ENCODE measurements around the gene GPS2.

The GPS2 gene

DNA sequence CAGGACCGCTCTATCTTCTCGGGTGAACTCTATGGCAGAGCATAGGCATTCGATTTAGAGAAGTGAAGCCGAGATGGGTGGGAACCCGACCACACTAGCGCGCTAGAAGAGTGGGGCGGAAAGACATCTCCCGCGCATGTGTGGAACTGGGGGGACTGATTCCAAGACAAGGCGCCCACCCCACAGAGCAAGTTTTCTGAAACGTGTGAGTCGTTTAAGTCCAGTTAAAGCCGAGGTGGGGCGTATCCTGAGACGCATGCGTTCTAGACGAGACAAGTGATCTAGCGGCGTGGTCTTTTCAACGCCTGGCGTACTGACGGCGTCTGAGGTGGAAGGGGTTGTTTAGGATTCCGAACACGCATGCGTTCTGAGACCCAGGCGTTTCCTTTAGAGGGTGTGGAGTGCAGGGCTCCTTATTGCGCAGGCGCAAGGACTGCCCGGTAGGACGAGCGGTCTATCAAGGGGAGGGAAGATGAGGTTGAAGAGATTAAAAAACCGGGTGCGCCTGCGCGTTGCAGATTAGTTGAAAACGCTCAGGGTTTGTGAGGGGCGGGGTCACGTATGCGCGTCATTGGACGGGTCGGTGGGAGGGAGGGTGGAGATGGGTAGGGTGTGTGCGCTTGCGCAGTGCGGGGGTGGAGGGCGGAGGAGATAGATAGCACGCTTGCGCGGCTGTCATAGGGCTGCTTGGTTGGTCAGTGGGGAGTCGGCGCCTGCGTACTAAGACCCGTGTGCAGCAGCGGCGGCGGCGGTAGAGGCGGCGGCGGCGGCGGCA lies 8.1 kb downstream of the GPS2 start, which contains the start of gene EIF5A (continued):
- TF ChIP-seq, protein P1, sequence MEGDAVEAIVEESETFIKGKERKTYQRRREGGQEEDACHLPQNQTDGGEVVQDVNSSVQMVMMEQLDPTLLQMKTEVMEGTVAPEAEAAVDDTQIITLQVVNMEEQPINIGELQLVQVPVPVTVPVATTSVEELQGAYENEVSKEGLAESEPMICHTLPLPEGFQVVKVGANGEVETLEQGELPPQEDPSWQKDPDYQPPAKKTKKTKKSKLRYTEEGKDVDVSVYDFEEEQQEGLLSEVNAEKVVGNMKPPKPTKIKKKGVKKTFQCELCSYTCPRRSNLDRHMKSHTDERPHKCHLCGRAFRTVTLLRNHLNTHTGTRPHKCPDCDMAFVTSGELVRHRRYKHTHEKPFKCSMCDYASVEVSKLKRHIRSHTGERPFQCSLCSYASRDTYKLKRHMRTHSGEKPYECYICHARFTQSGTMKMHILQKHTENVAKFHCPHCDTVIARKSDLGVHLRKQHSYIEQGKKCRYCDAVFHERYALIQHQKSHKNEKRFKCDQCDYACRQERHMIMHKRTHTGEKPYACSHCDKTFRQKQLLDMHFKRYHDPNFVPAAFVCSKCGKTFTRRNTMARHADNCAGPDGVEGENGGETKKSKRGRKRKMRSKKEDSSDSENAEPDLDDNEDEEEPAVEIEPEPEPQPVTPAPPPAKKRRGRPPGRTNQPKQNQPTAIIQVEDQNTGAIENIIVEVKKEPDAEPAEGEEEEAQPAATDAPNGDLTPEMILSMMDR (tag by site-specific recombination; IDR thresholded peaks at IDR 0.05): no peak
- TF ChIP-seq ZNF76 (tag by site-specific recombination; IDR thresholded peaks at IDR 0.05; ENCODE audit: borderline replicate concordance, low read depth) (no peak), ZBTB26 (tag by site-specific recombination; optimal IDR thresholded peaks at IDR 0.05) (no peak), ZNF585B (tag by site-specific recombination; IDR thresholded peaks at IDR 0.05) (no peak), ZBTB8A (tag by site-specific recombination; IDR thresholded peaks at IDR 0.05) (no peak), ZNF24 (tag by site-specific recombination; IDR thresholded peaks at IDR 0.05) (no peak; the same call in none of the 2 replicates), ZNF776 (tag by site-specific recombination; IDR thresholded peaks at IDR 0.05; ENCODE audit: borderline replicate concordance) (no peak), ZNF140 (tag by site-specific recombination; IDR thresholded peaks at IDR 0.05) (no peak), ZNF530 (tag by site-specific recombination; IDR thresholded peaks at IDR 0.05; ENCODE audit: low read depth) (no peak), YY1 (tag by site-specific recombination; IDR thresholded peaks at IDR 0.05) (no peak), MEIS1 (CRISPR knock-in tag; IDR thresholded peaks at IDR 0.05; ENCODE audit: borderline replicate concordance) (no peak), KLF9 (tag by site-specific recombination; IDR thresholded peaks at IDR 0.05; ENCODE audit: low read depth) (peak; percentile 52; the same call in 1 of the 2 replicates), HOXA7 (CRISPR knock-in tag; IDR thresholded peaks at IDR 0.05; ENCODE audit: borderline replicate concordance) (no peak), ZNF600 (tag by site-specific recombination; IDR thresholded peaks at IDR 0.05) (peak; percentile 100), ZBTB17 (tag by site-specific recombination; IDR thresholded peaks at IDR 0.05) (peak; percentile 99), GLIS2 (tag by site-specific recombination; IDR thresholded peaks at IDR 0.05) (no peak), ZNF558 (tag by site-specific recombination; IDR thresholded peaks at IDR 0.05) (no peak), GLIS1 (tag by site-specific recombination; IDR thresholded peaks at IDR 0.05) (no peak), ZBTB48 (tag by site-specific recombination; IDR thresholded peaks at IDR 0.05) (no peak), ZBTB20 (tag by site-specific recombination; IDR thresholded peaks at IDR 0.05) (peak; percentile 51; the same call in 1 of the 2 replicates), ZNF16 (tag by site-specific recombination; IDR thresholded peaks at IDR 0.05; ENCODE audit: low read depth) (no peak), HOXC10 (CRISPR knock-in tag; IDR thresholded peaks at IDR 0.05) (no peak), ZNF211 (tag by site-specific recombination; IDR thresholded peaks at IDR 0.05; ENCODE audit: low read depth) (no peak), ZNF549 (tag by site-specific recombination; IDR thresholded peaks at IDR 0.05) (no peak), ZNF777 (tag by site-specific recombination; IDR thresholded peaks at IDR 0.05; ENCODE audit: borderline replicate concordance) (no peak), ZNF266 (tag by site-specific recombination; IDR thresholded peaks at IDR 0.05; ENCODE audit: low read depth) (no peak), ZNF510 (tag by site-specific recombination; IDR thresholded peaks at IDR 0.05; ENCODE audit: insufficient replicate concordance) (no peak), SP2 (tag by site-specific recombination; IDR thresholded peaks at IDR 0.05) (peak; percentile 91), KLF7 (tag by site-specific recombination; IDR thresholded peaks at IDR 0.05; ENCODE audit: borderline replicate concordance) (peak; percentile 21; the same call in 1 of the 2 replicates), ZNF311 (tag by site-specific recombination; IDR thresholded peaks at IDR 0.05; ENCODE audit: borderline replicate concordance) (no peak)
- TF ChIP-seq, protein P2, sequence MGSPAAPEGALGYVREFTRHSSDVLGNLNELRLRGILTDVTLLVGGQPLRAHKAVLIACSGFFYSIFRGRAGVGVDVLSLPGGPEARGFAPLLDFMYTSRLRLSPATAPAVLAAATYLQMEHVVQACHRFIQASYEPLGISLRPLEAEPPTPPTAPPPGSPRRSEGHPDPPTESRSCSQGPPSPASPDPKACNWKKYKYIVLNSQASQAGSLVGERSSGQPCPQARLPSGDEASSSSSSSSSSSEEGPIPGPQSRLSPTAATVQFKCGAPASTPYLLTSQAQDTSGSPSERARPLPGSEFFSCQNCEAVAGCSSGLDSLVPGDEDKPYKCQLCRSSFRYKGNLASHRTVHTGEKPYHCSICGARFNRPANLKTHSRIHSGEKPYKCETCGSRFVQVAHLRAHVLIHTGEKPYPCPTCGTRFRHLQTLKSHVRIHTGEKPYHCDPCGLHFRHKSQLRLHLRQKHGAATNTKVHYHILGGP (tag by site-specific recombination; IDR thresholded peaks at IDR 0.05): no peak
- TF ChIP-seq, protein P3, sequence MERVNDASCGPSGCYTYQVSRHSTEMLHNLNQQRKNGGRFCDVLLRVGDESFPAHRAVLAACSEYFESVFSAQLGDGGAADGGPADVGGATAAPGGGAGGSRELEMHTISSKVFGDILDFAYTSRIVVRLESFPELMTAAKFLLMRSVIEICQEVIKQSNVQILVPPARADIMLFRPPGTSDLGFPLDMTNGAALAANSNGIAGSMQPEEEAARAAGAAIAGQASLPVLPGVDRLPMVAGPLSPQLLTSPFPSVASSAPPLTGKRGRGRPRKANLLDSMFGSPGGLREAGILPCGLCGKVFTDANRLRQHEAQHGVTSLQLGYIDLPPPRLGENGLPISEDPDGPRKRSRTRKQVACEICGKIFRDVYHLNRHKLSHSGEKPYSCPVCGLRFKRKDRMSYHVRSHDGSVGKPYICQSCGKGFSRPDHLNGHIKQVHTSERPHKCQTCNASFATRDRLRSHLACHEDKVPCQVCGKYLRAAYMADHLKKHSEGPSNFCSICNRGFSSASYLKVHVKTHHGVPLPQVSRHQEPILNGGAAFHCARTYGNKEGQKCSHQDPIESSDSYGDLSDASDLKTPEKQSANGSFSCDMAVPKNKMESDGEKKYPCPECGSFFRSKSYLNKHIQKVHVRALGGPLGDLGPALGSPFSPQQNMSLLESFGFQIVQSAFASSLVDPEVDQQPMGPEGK (tag by site-specific recombination; IDR thresholded peaks at IDR 0.05): peak; percentile 93
- TF ChIP-seq, protein P4, sequence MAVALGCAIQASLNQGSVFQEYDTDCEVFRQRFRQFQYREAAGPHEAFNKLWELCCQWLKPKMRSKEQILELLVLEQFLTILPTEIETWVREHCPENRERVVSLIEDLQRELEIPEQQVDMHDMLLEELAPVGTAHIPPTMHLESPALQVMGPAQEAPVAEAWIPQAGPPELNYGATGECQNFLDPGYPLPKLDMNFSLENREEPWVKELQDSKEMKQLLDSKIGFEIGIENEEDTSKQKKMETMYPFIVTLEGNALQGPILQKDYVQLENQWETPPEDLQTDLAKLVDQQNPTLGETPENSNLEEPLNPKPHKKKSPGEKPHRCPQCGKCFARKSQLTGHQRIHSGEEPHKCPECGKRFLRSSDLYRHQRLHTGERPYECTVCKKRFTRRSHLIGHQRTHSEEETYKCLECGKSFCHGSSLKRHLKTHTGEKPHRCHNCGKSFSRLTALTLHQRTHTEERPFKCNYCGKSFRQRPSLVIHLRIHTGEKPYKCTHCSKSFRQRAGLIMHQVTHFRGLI (tag by site-specific recombination; IDR thresholded peaks at IDR 0.05): peak; percentile 42; the same call in 1 of the 2 replicates

All from HEK293 (cell line).